GM18868 (cell line): Measurements from ENCODE around the gene ZNF165.
"Not testable (repeated sequence)": the region's sequence is repeated elsewhere in the genome, so short reads cannot be mapped to it uniquely, and the experiment has no call there.

ENCODE experiments used
- ATAC-seq: cut with Tn5 transposase; IDR thresholded peaks from one replicate; pipeline ENCODE4 v1.9.1; 2021; ENCODE audit warnings: mild to moderate bottlenecking, moderate library complexity; ENCODE audit not compliant: unreplicated experiment

The ZNF165 gene

DNA sequence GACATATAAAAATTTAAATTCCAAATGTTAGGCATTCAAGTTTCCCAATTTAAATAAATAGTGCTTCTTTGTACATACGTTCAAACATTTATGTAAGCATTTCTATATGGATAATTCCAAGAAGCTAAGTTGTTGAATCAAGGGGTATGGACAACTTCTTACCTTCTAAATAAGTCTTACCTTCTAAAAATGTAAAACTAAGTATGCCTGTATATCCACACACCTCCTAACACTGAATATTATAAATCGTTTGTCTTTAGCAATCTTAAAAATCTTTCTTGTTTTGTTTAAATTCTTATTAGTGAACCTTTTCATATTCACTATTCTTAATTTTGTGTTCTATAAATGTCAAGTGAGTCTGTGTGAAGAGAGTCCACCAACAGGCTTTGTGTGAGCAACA is 41.5 kb downstream of the ZNF165 start:
- no peak for ATAC-seq

DNA sequence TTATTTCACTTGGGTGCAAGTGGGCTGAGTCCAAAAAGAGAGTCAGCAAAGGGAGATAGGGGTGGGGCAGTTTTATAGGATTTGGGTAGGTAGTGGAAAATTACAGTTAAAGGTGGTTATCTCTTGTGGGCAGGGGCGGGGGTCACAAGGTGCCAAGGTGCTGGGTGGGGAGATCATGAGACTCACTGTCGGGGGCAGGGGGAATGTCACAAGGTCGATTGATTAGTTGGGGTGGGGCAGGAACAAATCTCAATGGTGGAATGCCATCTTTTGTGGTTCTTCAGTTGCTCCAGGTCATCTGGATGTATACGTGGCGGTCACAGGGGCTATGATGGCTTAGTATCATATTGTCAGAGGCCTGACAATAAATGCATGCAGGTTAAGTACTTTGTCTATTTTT is 41.9 kb downstream of the ZNF165 start:
- not testable (repeated sequence) for ATAC-seq

DNA sequence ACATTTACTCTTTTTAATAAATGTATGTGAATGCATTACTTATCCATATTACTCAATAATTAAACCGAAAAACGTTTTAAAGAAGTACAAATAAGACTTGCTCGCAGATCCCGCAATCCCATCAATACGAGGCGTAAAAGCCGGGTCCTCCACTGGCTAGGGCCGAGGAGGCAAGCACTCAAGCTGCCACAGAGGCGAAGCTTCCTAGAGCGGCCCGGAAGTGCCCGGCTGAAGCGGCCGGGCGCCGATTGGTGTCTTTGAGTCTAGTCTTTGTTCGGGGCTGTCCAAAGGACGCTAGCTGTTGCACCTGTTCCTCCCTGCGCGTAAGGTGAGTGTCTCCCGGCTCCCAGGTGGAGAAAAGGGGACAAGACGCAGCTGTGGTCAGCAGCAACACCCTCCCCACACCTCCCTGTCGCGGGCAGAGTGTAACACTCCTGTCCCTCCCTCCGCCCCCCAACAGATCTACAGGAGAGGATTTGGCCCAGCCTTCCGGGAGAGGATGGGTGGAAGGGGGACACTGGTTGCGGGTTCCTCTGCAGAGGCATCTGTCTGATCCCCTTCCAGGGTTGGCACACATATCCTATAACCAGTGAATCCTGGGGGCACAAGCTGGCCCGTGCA is 44.1 kb downstream of the ZNF165 start, which contains the start of gene ZSCAN16:
Gene ZSCAN16 (plus strand): TSS at position 260 of the 621 bp plus-strand sequence. CDS start 835 bp downstream, outside the sequence.
- peak; percentile 98 for ATAC-seq

DNA sequence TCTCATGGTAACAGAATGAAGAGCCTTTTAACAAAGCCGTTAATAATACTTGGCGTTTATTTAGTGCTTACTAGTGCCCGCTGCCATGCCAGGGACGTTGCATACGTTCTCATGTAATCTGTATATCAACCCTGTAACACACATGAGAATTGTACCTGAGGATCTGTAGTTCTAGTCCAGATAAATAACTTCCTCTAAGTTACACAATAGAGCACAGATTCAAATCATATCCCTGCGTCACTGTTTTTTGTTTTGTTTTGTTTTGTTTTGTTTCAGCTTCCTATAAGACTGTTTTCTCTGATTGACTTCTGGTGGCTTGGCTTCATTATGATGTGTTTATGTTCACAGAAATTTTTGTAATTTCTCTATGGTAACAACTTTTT is 44.6 kb downstream of the ZNF165 start:
- no peak for ATAC-seq

DNA sequence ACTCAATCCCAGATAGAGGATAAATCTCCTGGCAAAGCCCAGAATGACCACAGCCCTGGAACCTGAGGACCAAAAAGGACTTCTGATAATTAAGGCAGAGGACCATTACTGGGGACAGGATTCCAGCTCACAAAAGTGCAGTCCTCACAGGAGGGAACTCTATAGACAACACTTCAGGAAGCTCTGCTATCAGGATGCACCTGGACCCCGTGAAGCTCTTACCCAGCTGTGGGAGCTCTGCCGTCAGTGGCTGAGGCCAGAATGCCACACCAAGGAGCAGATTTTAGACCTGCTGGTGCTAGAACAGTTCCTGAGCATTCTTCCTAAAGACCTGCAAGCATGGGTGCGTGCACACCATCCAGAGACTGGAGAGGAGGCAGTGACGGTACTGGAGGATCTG is 45.0 kb downstream of the ZNF165 start:
- ATAC-seq, result no peak

DNA sequence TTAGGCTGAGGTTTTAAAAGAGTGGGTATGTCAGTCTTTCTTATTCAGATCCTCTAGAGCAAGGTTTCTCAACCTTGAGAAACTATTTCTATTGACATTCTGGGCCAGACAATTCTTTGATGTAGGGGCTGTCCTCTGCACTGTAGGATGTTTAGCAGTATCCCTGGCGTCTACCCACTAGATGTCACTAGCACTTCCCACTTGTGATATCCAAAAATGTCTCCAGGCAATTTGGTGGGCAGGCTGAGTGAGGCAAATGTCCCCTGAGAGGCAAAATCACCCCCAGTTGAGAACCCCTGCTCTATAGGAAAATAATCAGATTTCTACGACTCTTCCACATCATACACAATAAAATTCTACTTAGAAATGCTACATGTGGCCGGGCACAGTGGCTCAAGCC is 53.6 kb downstream of the ZNF165 start:
- ATAC-seq, result no peak

DNA sequence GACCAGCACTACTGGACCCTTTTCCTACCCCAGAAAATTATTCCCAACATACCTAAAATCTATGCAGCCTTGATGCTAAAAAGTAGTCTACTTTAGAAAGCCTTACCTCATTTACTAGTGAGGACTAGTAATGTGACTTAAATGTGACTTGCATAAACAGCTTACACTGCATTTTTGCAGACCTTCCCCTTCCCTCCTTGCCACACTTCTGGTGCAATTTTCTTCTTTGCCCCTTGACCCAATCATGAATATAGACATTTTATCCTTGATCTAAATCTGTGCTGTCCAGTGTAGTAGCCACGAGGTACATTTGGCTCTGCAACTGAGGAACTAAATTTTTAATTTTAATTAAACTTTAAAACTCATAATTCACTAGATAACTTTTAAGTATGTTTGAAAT is 54.3 kb downstream of the ZNF165 start:
- ATAC-seq, result no peak

DNA sequence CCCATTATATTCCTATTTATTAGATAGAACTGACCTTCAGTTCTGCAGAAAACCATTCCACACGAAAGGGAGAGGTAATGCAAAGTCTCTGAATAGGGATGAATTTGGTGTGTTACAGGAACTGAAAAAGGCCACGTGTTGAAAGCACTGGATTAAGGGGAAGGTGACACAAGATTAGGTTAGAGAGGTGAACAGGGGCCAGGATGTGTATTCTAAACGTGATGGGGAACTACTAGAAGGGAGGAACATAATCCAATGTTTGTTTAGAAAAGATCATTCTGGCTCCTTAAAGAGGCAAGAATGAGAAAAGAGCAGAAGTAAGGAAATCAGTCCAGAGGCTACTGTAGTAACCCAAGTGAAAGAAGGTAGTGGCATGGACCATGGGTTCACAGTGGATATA is 55.0 kb downstream of the ZNF165 start:
- ATAC-seq, result no peak

DNA sequence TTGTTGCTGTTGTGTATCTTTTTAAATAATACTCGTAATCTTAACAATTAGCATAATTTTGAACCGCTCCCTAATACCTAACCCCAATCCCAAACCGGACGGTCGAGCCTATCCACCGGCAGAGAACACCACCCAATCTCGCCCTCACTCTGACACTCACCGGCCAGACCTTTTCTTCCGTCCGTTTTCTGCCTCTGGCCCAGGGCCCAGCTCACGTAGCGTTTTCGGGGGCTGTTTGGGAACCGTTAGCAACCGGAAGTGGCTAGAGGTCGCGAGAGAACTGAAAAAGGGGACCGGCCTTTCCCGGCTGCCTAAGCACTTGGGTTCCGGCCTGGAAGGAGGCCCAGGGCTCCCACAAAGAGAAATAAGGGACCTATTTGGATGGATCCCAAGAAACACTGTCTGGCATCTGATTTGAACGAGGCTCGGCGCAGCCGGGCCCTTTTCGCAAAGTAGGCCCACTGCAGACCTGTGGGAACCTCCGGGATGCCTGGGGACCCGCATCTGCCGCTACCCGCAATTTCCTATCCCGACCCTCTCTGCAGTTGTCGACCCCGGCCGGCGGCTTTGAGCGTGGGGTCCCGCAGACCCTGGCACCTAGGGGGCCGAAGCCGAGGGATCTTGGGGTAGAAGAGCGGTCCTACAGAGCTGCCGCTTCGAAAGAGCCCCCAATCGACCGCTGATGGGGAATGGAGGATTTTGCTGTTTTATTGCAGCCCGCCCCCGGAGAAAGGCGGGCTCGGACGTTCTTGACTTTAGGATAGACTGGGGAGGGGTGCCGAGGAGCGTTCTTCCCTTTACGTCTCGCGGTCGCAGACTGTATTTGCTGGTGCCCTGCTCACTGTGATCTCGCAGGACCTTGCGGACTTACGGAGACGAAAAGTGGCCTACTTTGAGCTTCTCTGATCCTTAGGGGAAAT is 56.5 kb downstream of the ZNF165 start:
- peak; percentile 49 for ATAC-seq

DNA sequence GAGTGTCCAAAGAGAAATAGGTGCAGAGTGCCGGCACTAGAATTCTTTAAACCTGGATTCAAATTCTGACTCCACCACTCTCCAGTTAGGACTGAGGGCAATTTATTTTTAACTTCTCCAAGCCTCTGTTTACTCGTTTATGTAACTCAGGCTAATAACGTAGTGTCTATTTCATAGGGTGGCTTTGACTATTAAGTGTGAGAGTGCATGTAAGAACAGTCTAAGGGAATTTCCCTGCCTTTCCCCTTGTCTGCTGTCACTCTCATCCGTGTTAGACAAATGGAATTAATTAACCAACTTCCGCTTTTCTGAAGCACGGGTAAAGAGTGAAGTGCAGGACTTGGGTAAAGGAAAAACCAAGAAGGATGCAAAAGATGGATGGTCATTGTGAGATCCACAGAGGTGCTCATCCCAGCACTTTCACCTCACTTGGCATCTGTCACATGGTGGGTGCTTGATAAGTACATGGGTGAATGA is 57.2 kb downstream of the ZNF165 start:
- ATAC-seq, result peak; percentile 34
